ENCODE data around the gene FAAP100.

The FAAP100 gene

GRCh38 chr17:81524865-81525159, 27.3 kb downstream of the FAAP100 start:
- DNase-seq (ENCODE audit: low read depth) = no peak

- DNase-seq (ENCODE audit: low read depth) = no peak
Measured at GRCh38 chr17:81524039-81524864, 27.9 kb downstream of the FAAP100 start.

GRCh38 chr17:81523402-81524038, 28.6 kb downstream of the FAAP100 start:
- DNase-seq (ENCODE audit: low read depth) = no peak

GRCh38 chr17:81522491-81523401, 29.4 kb downstream of the FAAP100 start:
- DNase-seq (ENCODE audit: low read depth) = no peak

GRCh38 chr17:81520021-81520901, 31.9 kb downstream of the FAAP100 start:
- no peak for DNase-seq (ENCODE audit: low read depth)

GRCh38 chr17:81519284-81520020, 32.7 kb downstream of the FAAP100 start:
- peak; percentile 59 for DNase-seq (ENCODE audit: low read depth)

GRCh38 chr17:81518785-81519283, 33.3 kb downstream of the FAAP100 start:
- DNase-seq (ENCODE audit: low read depth) = no peak

- DNase-seq (ENCODE audit: low read depth) = no peak
Measured at GRCh38 chr17:81518113-81518784, 33.9 kb downstream of the FAAP100 start.

- DNase-seq (ENCODE audit: low read depth) = no peak
Measured at GRCh38 chr17:81517339-81518112, 34.6 kb downstream of the FAAP100 start.

- no peak for DNase-seq (ENCODE audit: low read depth)
Measured at GRCh38 chr17:81517009-81517338, 35.2 kb downstream of the FAAP100 start.

- DNase-seq (ENCODE audit: low read depth) = no peak
Measured at GRCh38 chr17:81516439-81516838, 35.7 kb downstream of the FAAP100 start.

GRCh38 chr17:81515530-81516041, 36.6 kb downstream of the FAAP100 start:
- no peak for DNase-seq (ENCODE audit: low read depth)

- DNase-seq (ENCODE audit: low read depth) = peak; percentile 71
Measured at GRCh38 chr17:81514739-81515529, 37.2 kb downstream of the FAAP100 start.

- DNase-seq (ENCODE audit: low read depth) = no peak
Measured at GRCh38 chr17:81514489-81514738, 37.7 kb downstream of the FAAP100 start.

GRCh38 chr17:81513753-81514488, 38.2 kb downstream of the FAAP100 start:
- DNase-seq (ENCODE audit: low read depth) = no peak

- peak; percentile 51 for DNase-seq (ENCODE audit: low read depth)
Measured at GRCh38 chr17:81513372-81513752, 38.8 kb downstream of the FAAP100 start.

GRCh38 chr17:81512562-81513371, 39.4 kb downstream of the FAAP100 start, which contains the start of gene ACTG1:
TSS of gene ACTG1 (minus strand) at chr17:81512799. CDS start at chr17:81512354, 445 bp downstream.
- peak; percentile 87 for DNase-seq (ENCODE audit: low read depth)

Data from stimulated activated CD8-positive, alpha-beta memory T cell treated with anti-CD3 and anti-CD28 coated beads, Interleukin-12 subunit alpha, Interleukin-12 subunit beta, amount 100 ng/mL, for 4 hours (primary cell).